ENCODE results near the gene GNAI3.
A peak's percentile ranks its signal among the peaks of the same experiment; 100 is the strongest.

Gene GNAI3

GRCh38 chr1:109655615-109656519 lies 107.5 kb downstream of the GNAI3 start, which contains the start of gene GSTM4:
Gene GSTM4 (plus strand): TSS chr1:109656099. CDS start chr1:109656390, 291 bp downstream.
- H3K4me3 ChIP-seq (ENCODE audit: low read length): peak within 1 kb of the TSS; percentile 77
- no peaks in the 10 kb centered on the region for H4K20me1 ChIP-seq (ENCODE audit: control insufficient read depth, insufficient read depth, low read depth, low read length)
- H3K27ac ChIP-seq (ENCODE audit: low read depth, low read length): no peak within 1 kb of the TSS
- no peak for TF ChIP-seq EZH2phosphoT487 (IDR thresholded peaks at IDR 0.05; ENCODE audit: borderline replicate concordance, low read length)
- TF ChIP-seq CTCF (IDR thresholded peaks at IDR 0.05; ENCODE audit: low read depth, low read length, poor library complexity, severe bottlenecking): peak; percentile 36
- H3K9me2 ChIP-seq (replicated peaks; ENCODE audit: control insufficient read depth, low read length): no peaks in the 10 kb centered on the region
- H3K79me2 ChIP-seq (ENCODE audit: control insufficient read depth, low read length): no peaks in the 10 kb centered on the region
- H3K4me1 ChIP-seq (ENCODE audit: control insufficient read depth, low read length): peaks cover 16% of the 10 kb centered on the region
- H3K9me3 ChIP-seq (ENCODE audit: control insufficient read depth, insufficient read depth, low read length): no peaks in the 10 kb centered on the region
- H3F3A ChIP-seq (ENCODE audit: control insufficient read depth, insufficient read depth): no peaks in the 10 kb centered on the region
- H3K36me3 ChIP-seq (ENCODE audit: control insufficient read depth, low read length): no peaks in the 10 kb centered on the region
- H3K4me2 ChIP-seq (ENCODE audit: low read length): peak within 1 kb of the TSS; percentile 77
- H3K27me3 ChIP-seq (ENCODE audit: control insufficient read depth, low read length): peaks cover 27% of the 10 kb centered on the region

GRCh38 chr1:109657395-109657794 lies 109.0 kb downstream of the GNAI3 start:
- H3K9me2 ChIP-seq (replicated peaks; ENCODE audit: control insufficient read depth, low read length): no peaks in the 10 kb centered on the region
- H3K4me1 ChIP-seq (ENCODE audit: control insufficient read depth, low read length): peaks cover 16% of the 10 kb centered on the region
- H3K4me3 ChIP-seq (ENCODE audit: low read length): no peak overlapping the region
- no peaks in the 10 kb centered on the region for H3F3A ChIP-seq (ENCODE audit: control insufficient read depth, insufficient read depth)
- H3K27ac ChIP-seq (ENCODE audit: low read depth, low read length): no peak overlapping the region
- no peaks in the 10 kb centered on the region for H3K9me3 ChIP-seq (ENCODE audit: control insufficient read depth, insufficient read depth, low read length)
- H3K4me2 ChIP-seq (ENCODE audit: low read length): no peak overlapping the region
- no peaks in the 10 kb centered on the region for H3K79me2 ChIP-seq (ENCODE audit: control insufficient read depth, low read length)
- H4K20me1 ChIP-seq (ENCODE audit: control insufficient read depth, insufficient read depth, low read depth, low read length): no peaks in the 10 kb centered on the region
- TF ChIP-seq CTCF (IDR thresholded peaks at IDR 0.05; ENCODE audit: low read depth, low read length, poor library complexity, severe bottlenecking): no peak
- no peak for TF ChIP-seq EZH2phosphoT487 (IDR thresholded peaks at IDR 0.05; ENCODE audit: borderline replicate concordance, low read length)
- no peaks in the 10 kb centered on the region for H3K36me3 ChIP-seq (ENCODE audit: control insufficient read depth, low read length)
- peaks cover 15% of the 10 kb centered on the region for H3K27me3 ChIP-seq (ENCODE audit: control insufficient read depth, low read length)

GRCh38 chr1:109657970-109658369 lies 109.6 kb downstream of the GNAI3 start:
- TF ChIP-seq EZH2phosphoT487 (IDR thresholded peaks at IDR 0.05; ENCODE audit: borderline replicate concordance, low read length): no peak
- no peak for TF ChIP-seq CTCF (IDR thresholded peaks at IDR 0.05; ENCODE audit: low read depth, low read length, poor library complexity, severe bottlenecking)
- peaks cover 12% of the 10 kb centered on the region for H3K27me3 ChIP-seq (ENCODE audit: control insufficient read depth, low read length)
- H3K4me2 ChIP-seq (ENCODE audit: low read length): no peak overlapping the region
- H3F3A ChIP-seq (ENCODE audit: control insufficient read depth, insufficient read depth): no peaks in the 10 kb centered on the region
- no peaks in the 10 kb centered on the region for H3K9me2 ChIP-seq (replicated peaks; ENCODE audit: control insufficient read depth, low read length)
- no peak overlapping the region for H3K27ac ChIP-seq (ENCODE audit: low read depth, low read length)
- no peaks in the 10 kb centered on the region for H3K36me3 ChIP-seq (ENCODE audit: control insufficient read depth, low read length)
- H3K4me3 ChIP-seq (ENCODE audit: low read length): no peak overlapping the region
- no peaks in the 10 kb centered on the region for H3K79me2 ChIP-seq (ENCODE audit: control insufficient read depth, low read length)
- no peaks in the 10 kb centered on the region for H3K9me3 ChIP-seq (ENCODE audit: control insufficient read depth, insufficient read depth, low read length)
- H4K20me1 ChIP-seq (ENCODE audit: control insufficient read depth, insufficient read depth, low read depth, low read length): no peaks in the 10 kb centered on the region
- H3K4me1 ChIP-seq (ENCODE audit: control insufficient read depth, low read length): peaks cover 16% of the 10 kb centered on the region
